ENCODE measurements around the gene PITPNC1. TPM values are rescaled to one million over a fixed set of nuclear protein-coding genes. Genes with fewer than 3 reads are reported as not detected.

PITPNC1 gene
- total and polyA plus RNA-seq, 2 donors (not counting 1 experiment from before 2014, with no cell fraction given) = 4.7 to 26.1 TPM

DNA sequence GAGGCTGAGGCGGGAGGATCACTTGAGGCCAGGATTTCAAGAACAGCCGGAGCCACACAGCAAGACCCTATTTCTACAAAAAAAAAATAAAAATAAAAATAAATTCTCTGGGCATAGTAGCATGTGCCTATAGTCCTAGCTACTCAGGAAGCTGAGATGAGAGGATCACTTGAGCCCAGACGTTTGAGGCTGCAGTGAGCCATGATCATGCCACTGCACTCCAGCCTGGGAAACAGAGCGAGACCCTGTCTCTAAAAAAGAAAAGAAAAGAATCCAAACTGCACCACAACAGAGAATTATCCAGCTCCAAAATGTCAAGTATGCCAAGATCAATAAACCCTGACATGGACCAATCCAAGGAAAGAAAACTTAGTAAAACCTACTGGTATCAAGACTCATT is 261.8 kb downstream of the PITPNC1 start:
- no peak overlapping the region for H2AFZ ChIP-seq (ENCODE audit: insufficient read depth, low read depth, low read length, poor library complexity, severe bottlenecking)
- H3K4me3 ChIP-seq (ENCODE audit: control extremely low read depth in 1 of 5, extremely low read depth in 1 of 5, insufficient read depth in 1 of 5, low read depth in 2 of 5, low read length in 4 of 5) = no peak overlapping the region
- H3K79me2 ChIP-seq (ENCODE audit: control insufficient read depth, insufficient read depth, low read length) = no peaks in the 10 kb centered on the region
- Mint-ChIP-seq H3K27ac (no peak overlapping the region), H3K4me1 (no peaks in the 10 kb centered on the region), H3K9me3 (ENCODE audit: insufficient read depth) (no peaks in the 10 kb centered on the region), H3K27me3 (no peaks in the 10 kb centered on the region), H3K4me3 (no peak overlapping the region)
- no peak for ATAC-seq (ENCODE audit: low read depth)
- no peak for TF ChIP-seq EZH2 (IDR thresholded peaks at IDR 0.05; ENCODE audit: borderline replicate concordance, insufficient read depth, low read depth, low read length, poor library complexity, severe bottlenecking)
- TF ChIP-seq, protein P1, sequence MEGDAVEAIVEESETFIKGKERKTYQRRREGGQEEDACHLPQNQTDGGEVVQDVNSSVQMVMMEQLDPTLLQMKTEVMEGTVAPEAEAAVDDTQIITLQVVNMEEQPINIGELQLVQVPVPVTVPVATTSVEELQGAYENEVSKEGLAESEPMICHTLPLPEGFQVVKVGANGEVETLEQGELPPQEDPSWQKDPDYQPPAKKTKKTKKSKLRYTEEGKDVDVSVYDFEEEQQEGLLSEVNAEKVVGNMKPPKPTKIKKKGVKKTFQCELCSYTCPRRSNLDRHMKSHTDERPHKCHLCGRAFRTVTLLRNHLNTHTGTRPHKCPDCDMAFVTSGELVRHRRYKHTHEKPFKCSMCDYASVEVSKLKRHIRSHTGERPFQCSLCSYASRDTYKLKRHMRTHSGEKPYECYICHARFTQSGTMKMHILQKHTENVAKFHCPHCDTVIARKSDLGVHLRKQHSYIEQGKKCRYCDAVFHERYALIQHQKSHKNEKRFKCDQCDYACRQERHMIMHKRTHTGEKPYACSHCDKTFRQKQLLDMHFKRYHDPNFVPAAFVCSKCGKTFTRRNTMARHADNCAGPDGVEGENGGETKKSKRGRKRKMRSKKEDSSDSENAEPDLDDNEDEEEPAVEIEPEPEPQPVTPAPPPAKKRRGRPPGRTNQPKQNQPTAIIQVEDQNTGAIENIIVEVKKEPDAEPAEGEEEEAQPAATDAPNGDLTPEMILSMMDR (IDR thresholded peaks at IDR 0.05) = no peak
- ChIA-PET CTCF (no interaction called here), POLR2A (no interaction called here)
- H3K4me1 ChIP-seq (ENCODE audit: control insufficient read depth in 2 of 2, insufficient read depth in 2 of 2, low read length in 2 of 2) = no peaks in the 10 kb centered on the region
- H3K27me3 ChIP-seq (replicated peaks in 1 of 4; ENCODE audit: control extremely low read depth in 1 of 4, control insufficient read depth in 3 of 4, insufficient read depth in 4 of 4, low read length in 3 of 4) = no peaks in the 10 kb centered on the region
- no peak overlapping the region for H3K27ac ChIP-seq (ENCODE audit: low read length in 2 of 2)
- no peak overlapping the region for H3K9ac ChIP-seq (ENCODE audit: low read length)
- no peaks in the 10 kb centered on the region for H3K36me3 ChIP-seq (replicated peaks in 1 of 2; ENCODE audit: control extremely low read depth in 1 of 2, control insufficient read depth in 1 of 2, extremely low read depth in 1 of 2, insufficient read depth in 2 of 2, low read length in 1 of 2)
- no peak overlapping the region for H3K4me2 ChIP-seq (replicated peaks; ENCODE audit: low read depth, low read length, poor library complexity, severe bottlenecking)
- H4K20me1 ChIP-seq (ENCODE audit: control insufficient read depth, insufficient read depth, low read length, poor library complexity, severe bottlenecking) = no peaks in the 10 kb centered on the region
- no peak for DNase-seq
- intact Hi-C loops (cut with micrococcal nuclease) = no loop called here
- WGBS (ENCODE audit: insufficient coverage) = 80% methylated on average over 1 of the region's 4 CpGs
- no peaks in the 10 kb centered on the region for H3K9me3 ChIP-seq (ENCODE audit: control extremely low read depth in 1 of 3, control insufficient read depth in 2 of 3, insufficient read depth in 1 of 3, low read length in 2 of 3)

DNA sequence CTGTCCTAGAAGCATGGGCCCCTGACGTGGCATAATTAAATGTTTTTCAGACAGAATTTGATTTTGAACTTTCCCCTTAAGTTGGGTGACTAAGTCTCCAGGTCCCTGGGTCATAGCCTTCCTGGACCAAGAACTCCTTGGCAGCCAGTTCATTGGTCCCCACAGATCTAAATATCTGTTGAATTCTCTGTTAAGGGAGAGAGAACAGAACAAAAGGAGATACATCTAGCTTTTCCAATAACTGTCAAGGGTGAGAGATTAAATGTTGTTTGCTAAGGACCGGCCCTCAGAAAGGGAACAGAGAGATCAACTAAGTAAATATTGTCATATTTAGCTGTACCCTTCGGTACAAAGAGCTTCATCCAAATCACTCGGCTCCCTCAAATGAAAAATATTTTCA is 262.5 kb downstream of the PITPNC1 start:
- H3K27ac ChIP-seq (ENCODE audit: low read length in 2 of 2) = no peak overlapping the region
- no peaks in the 10 kb centered on the region for H3K4me1 Mint-ChIP-seq
- H2AFZ ChIP-seq (ENCODE audit: insufficient read depth, low read depth, low read length, poor library complexity, severe bottlenecking) = no peak overlapping the region
- no peaks in the 10 kb centered on the region for H3K4me1 ChIP-seq (ENCODE audit: control insufficient read depth in 2 of 2, insufficient read depth in 2 of 2, low read length in 2 of 2)
- H3K79me2 ChIP-seq (ENCODE audit: control insufficient read depth, insufficient read depth, low read length) = no peaks in the 10 kb centered on the region
- no peak overlapping the region for H3K4me3 Mint-ChIP-seq
- no peak overlapping the region for H3K4me2 ChIP-seq (replicated peaks; ENCODE audit: low read depth, low read length, poor library complexity, severe bottlenecking)
- no peak for TF ChIP-seq EZH2 (IDR thresholded peaks at IDR 0.05; ENCODE audit: borderline replicate concordance, insufficient read depth, low read depth, low read length, poor library complexity, severe bottlenecking)
- TF ChIP-seq, protein P1 (IDR thresholded peaks at IDR 0.05) = no peak
- no peaks in the 10 kb centered on the region for H3K27me3 Mint-ChIP-seq
- intact Hi-C loops (cut with micrococcal nuclease) = no loop called here
- H3K4me3 ChIP-seq (ENCODE audit: control extremely low read depth in 1 of 5, extremely low read depth in 1 of 5, insufficient read depth in 1 of 5, low read depth in 2 of 5, low read length in 4 of 5) = no peak overlapping the region
- no peak overlapping the region for H3K9ac ChIP-seq (ENCODE audit: low read length)
- 100% methylated on average over 1 of the region's 4 CpGs for WGBS (ENCODE audit: insufficient coverage)
- no peaks in the 10 kb centered on the region for H3K9me3 ChIP-seq (ENCODE audit: control extremely low read depth in 1 of 3, control insufficient read depth in 2 of 3, insufficient read depth in 1 of 3, low read length in 2 of 3)
- ChIA-PET POLR2A (no interaction called here), CTCF (interaction anchor here (0.8 kb wide), 1 partner anchor 32 kb away, joined by 3 read pairs; no protein-coding TSS in a partner anchor)
- no peak overlapping the region for H3K27ac Mint-ChIP-seq
- no peaks in the 10 kb centered on the region for H3K36me3 ChIP-seq (replicated peaks in 1 of 2; ENCODE audit: control extremely low read depth in 1 of 2, control insufficient read depth in 1 of 2, extremely low read depth in 1 of 2, insufficient read depth in 2 of 2, low read length in 1 of 2)
- no peaks in the 10 kb centered on the region for H3K27me3 ChIP-seq (replicated peaks in 1 of 4; ENCODE audit: control extremely low read depth in 1 of 4, control insufficient read depth in 3 of 4, insufficient read depth in 4 of 4, low read length in 3 of 4)
- no peaks in the 10 kb centered on the region for H3K9me3 Mint-ChIP-seq (ENCODE audit: insufficient read depth)
- no peaks in the 10 kb centered on the region for H4K20me1 ChIP-seq (ENCODE audit: control insufficient read depth, insufficient read depth, low read length, poor library complexity, severe bottlenecking)
- DNase-seq = no peak
- ATAC-seq (ENCODE audit: low read depth) = no peak
